Activated T-cell treated with anti-CD3 and anti-CD28 coated beads for 24 hours (primary cell): ENCODE results near the gene NDUFB8.
"Not testable (repeated sequence)": the region's sequence is repeated elsewhere in the genome, so short reads cannot be mapped to it uniquely, and the experiment has no call there.

ENCODE experiments used
- DNase-seq: peaks from one replicate; pipeline ENCODE4 v3.0.0-alpha.2; 2020; ENCODE audit warnings: low read depth

The NDUFB8 gene

DNA sequence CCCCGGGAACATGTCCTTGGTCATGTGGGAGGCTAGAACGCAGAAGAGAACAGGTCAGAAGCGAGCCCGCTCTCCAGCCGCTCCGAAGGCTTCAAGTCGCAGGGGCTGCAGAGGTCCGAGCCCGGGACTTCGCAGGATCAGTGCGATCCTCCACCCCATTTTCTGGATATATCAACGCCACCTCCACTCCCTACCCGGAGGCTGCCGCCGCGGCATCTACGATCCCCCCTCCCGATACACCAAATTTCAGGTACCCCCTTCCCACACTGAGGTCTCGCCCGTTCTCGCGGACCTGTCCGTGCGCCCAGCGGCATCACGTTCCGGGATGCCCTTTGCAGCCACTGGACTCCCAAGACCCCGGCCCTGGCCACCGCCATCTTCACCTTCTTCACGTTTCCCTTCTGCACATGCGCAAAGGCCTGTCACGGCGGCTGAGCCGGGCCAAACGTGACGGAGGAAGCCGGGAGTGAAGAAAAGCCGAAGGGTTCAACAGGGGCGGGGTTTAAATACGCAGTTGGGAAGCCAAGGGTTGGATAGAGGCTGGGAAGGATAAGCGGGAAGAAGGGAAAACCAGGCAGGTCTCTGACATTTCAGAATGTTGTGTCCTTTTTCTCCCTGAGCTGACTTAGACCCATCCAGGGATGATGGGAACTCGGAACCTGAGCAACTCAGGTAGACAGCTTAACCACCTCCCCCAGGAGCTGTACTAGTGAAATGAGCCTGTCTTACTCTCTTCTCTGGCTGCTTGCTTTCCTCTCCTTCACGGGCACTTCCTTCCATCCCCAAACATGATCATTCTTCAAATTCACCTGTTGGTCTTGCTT is at the start of gene NDUFB8:
NDUFB8 (minus strand) TSS at position 397 of the 824 bp plus-strand sequence; CDS start at position 377, 20 bp downstream.
- DNase-seq: peak; percentile 85

DNA sequence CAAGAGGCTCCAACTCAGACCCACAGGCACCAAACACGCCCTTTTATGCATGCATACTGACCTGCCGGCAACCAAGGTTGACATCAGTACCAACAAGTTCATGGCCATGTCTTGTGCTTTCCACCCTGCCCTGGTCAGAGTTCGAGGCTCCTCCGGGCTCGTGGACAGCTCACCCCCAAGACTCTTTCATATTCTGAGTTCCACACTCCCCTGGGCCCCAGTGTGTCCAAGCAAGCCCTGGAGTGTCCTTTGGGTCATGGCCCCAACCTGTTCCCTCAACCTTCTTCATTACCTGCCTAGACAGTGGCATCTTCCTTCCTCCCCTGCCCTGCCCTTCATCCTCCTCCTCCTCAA is 46.6 kb upstream of the NDUFB8 start:
- DNase-seq: no peak

- DNase-seq: no peak
Observed at GRCh38 chr10:100575585-100576281, 46.1 kb upstream of the NDUFB8 start.

DNA sequence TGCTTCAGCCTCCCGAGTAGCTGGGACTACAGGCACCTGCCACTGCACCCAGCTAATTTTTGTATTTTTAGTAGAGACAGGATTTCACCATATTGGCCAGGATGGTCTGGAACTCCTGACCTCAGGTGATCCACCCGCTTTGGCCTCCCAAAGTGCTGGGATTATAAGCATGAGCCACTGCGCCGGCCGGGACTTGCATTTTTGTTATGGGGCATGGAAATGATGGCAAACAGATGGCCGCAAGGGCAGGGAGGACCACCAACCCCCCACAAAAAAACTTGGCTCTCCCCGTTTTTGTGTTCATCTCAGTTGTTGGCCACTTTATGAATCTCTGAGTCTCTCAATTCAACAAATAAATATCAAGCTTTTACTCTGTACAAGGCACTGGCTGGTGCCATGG is 45.5 kb upstream of the NDUFB8 start:
- DNase-seq: not testable (repeated sequence)

DNA sequence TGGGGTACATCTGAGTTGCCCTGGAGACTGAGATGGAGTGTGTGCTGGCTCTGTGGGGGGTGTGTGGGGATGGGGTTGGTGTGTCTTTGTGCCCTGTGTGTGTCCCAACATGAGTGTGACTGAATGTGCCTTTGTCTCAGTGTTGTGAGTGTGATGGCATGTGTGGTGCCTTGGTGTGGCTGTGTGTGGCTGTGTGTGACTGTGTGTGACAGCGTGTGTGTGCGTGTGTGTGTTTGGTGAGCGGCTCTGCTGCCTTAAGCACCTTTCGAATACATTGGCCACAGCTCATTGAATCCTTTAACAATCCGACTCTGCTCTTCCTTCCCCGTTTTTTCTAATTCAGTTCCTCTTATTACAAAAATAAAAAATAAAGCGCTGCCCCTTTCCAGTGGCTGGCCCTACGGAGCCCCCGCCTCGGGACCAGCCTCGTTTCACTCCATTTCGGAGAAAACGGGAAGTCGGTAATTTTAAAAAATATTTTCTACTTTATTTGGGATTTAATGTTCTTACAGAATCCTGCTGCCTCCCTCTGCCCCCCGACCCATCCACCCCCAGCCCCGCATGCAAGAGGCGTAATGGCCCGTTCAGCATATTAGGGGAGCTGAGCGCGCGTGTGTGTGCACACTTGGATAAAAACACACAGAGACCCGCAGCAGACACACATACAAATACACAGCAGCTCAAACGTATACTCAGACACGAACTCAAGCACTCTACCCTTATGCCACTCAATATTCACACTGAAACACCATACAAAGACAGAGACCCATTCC is 41.6 kb upstream of the NDUFB8 start:
- no peak for DNase-seq

- DNase-seq: no peak
Observed at GRCh38 chr10:100570506-100570905, 40.8 kb upstream of the NDUFB8 start.

GRCh38 chr10:100569687-100570481 is 40.2 kb upstream of the NDUFB8 start:
- DNase-seq: no peak

GRCh38 chr10:100568912-100569311 is 39.2 kb upstream of the NDUFB8 start:
- DNase-seq: no peak

DNA sequence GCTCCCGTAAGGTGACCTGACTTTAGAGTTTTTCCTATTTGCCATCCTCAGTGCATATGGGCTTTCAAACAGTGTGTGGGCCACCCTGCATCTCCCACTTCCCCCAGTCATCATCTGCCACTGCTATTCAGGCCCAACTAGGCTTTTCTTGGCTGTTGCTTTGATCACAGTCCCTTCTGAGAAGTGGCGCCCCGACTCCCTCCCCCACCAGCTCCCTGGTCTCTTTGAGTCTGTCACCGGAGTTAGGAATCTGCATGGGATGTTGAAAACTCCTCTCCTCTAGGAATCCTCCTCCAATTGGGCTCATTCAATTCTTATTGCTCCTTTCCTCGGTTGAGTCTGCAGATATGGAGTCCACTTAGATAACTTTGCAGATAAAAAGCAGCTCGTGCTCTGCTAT is 38.2 kb upstream of the NDUFB8 start:
- no peak for DNase-seq

DNA sequence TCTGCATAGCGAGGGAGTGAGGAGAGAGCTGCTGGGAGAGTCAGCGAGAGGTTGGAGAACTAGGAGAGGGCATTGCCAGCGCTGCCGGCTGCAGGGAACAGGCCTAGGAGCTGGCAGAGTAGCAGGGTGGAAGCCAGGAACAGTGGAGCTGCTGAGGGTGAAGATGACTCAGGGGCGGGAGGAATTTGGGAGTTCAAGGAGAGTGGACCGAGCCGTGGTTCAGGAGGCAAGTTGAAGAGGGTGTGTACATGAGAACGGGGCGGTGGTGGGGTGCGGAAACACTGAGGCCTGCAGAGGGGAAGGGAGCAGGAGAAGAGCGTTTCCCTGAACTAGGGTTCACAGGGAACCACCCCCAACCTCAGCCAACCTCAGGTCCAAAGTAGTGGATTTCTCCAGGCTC is 37.6 kb upstream of the NDUFB8 start:
- no peak for DNase-seq

- no peak for DNase-seq
Observed at GRCh38 chr10:100566561-100566960, 36.9 kb upstream of the NDUFB8 start.

DNA sequence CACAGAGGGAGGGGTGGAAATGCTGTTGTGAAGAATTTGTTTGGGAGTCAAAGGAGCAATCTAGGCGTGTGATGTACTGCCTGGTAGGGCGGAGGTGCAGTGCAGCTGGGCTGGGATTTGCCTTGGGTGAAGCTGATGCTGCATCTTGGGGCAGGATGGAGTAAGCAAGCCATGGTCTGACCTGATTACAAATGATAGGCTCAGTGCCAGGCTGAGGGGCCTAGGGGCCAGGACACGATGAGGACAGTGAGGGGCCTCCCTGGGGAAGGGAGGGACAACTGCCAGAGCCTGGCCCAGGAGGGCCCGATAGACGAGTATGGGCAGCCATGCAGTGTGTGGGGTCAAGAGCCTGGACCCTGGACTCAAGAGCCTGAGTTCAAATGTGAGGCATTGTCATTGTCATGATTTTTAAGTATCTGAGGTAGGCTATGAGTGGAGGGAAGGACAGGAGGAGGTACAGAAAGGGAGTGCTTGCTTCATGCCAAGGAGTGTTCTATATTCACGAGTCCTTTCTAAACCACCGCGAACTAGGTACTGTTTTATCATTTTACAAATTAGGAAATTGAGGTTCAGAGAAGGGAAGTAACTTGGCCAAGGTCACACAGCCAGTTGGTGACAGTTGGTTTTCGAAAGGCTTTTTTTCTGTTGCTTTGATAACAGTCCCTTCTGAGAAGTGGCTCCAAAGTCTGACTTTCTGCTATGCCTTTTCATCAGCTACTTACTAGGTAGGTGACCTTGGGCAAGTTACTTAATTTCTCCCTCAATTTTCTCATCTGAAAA is 35.7 kb upstream of the NDUFB8 start:
- DNase-seq: no peak

GRCh38 chr10:100562008-100562672 is 32.5 kb upstream of the NDUFB8 start:
- DNase-seq: peak; percentile 68

GRCh38 chr10:100561005-100561404 is 31.3 kb upstream of the NDUFB8 start:
- no peak for DNase-seq

- DNase-seq: no peak
Observed at GRCh38 chr10:100560248-100560647, 30.6 kb upstream of the NDUFB8 start.

GRCh38 chr10:100554902-100555301 is 25.2 kb upstream of the NDUFB8 start:
- no peak for DNase-seq

DNA sequence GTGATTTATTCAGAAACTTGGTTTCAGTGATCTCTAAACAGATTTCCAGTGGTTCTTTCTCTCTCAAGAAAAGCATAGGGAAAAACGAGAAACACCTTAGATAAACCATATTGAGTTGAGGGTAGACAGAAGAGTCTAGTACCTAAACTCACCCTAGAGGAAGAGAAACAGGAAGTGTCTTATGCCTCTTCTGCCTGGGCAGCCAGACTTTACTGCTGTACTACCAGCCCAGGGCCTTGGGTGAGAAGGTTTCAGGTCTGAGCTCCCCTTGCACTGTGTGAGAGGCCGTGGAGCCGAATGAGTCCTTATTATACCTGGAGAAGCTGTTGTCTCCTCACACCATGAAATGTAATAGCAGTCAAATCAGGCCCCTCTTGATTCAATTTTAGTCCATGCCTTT is 24.3 kb upstream of the NDUFB8 start:
- no peak for DNase-seq

DNA sequence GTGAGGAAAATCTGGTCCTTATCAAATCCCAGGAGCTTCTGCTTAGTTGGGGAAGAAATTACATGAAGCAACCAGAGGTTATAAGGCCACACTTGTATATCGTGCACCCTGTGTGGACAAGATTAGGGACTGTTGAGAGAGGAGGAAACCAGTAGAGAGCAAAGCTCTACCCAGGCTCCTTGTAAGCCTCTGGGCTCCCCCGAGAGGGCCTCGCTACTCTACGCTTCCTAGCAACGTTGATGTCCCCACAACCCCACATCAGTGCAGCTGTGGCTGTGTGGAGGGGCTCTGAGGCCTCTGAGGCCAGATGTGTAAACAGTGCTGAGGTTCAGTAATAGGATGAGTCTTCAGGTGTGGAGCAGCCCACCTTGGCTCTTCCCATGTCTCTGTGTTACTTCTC is 22.1 kb upstream of the NDUFB8 start:
- no peak for DNase-seq

DNA sequence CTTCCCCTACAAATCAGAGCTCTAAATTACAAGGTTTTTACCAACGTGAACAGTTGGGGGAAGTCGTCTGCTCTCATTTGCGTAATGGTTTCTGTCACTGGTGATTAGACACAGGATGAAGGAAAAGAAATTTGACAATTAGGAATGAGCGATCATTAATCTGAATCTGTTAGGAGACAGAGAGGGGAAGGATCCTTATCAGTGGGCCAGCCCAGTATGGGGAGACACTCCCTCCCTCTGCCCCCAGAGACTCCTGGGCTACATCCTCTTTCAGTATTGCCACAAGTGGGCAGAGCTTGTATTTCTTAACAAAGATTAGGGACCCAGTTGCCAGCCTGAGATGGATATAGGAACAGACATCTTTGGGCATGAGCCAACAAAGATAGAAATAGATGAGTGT is 21.5 kb upstream of the NDUFB8 start:
- no peak for DNase-seq

DNA sequence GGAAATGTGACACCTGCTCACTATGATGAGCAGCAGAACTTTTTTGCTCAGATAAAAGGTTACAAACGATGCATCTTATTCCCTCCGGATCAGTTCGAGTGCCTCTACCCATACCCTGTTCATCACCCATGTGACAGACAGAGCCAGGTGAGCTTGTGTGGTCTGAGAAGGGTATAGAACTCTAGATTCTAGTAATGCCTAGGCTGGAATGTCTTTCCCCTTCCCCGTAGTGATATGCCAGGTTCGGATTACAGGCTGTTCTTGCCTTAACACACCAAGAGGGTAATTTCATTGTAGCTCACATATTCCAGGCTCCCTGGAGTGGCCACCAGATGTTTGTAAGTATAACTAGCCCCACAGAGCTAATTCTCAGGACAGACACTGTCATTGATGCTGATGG is 15.3 kb upstream of the NDUFB8 start:
- DNase-seq: no peak

DNA sequence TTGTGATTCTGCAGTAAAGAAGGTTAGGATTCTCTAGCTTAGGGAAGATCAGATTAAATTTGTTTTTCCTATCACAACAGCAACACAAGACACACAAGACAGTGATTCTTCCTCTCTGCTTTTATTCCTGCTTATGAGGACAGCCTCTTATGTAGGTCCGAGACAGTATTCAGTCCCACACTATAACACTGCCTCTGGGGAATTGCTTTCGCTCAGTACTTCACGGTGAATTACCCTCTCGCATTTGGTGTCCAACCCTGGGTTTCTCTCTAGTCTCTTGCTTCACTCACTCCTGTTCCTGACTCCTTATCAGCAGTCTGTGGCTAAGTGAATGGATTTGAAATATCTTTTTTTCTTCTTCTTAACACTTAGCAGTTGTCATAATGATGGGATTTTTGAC is 7.8 kb upstream of the NDUFB8 start:
- DNase-seq: no peak
